ENCODE results near the gene PLCZ1. TPM values are rescaled to one million over a fixed set of nuclear protein-coding genes. Genes with fewer than 3 reads are reported as not detected.

The PLCZ1 gene
- total and polyA plus RNA-seq, 2 experiments from 2014 or later = not detected

DNA sequence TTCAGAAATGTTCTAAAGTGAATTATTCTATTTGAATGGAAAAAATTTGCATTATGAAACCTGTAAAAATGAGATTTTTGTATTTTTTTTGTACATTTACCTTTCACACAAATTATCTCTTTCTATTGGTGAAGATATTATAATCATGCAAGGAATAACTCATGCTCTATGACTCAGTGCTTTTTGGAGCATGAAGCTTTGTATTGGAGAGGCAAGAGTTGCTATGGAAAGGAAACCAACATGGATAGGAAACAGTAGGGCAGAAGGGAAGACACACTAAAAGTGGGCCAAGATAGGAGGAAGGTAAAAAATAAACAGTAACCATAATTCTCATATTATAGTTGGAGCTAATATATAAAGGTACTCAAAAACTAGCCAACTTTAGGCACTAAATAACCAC, 79.0 kb downstream of the PLCZ1 start (continued):
- TF ChIP-seq, protein P1, sequence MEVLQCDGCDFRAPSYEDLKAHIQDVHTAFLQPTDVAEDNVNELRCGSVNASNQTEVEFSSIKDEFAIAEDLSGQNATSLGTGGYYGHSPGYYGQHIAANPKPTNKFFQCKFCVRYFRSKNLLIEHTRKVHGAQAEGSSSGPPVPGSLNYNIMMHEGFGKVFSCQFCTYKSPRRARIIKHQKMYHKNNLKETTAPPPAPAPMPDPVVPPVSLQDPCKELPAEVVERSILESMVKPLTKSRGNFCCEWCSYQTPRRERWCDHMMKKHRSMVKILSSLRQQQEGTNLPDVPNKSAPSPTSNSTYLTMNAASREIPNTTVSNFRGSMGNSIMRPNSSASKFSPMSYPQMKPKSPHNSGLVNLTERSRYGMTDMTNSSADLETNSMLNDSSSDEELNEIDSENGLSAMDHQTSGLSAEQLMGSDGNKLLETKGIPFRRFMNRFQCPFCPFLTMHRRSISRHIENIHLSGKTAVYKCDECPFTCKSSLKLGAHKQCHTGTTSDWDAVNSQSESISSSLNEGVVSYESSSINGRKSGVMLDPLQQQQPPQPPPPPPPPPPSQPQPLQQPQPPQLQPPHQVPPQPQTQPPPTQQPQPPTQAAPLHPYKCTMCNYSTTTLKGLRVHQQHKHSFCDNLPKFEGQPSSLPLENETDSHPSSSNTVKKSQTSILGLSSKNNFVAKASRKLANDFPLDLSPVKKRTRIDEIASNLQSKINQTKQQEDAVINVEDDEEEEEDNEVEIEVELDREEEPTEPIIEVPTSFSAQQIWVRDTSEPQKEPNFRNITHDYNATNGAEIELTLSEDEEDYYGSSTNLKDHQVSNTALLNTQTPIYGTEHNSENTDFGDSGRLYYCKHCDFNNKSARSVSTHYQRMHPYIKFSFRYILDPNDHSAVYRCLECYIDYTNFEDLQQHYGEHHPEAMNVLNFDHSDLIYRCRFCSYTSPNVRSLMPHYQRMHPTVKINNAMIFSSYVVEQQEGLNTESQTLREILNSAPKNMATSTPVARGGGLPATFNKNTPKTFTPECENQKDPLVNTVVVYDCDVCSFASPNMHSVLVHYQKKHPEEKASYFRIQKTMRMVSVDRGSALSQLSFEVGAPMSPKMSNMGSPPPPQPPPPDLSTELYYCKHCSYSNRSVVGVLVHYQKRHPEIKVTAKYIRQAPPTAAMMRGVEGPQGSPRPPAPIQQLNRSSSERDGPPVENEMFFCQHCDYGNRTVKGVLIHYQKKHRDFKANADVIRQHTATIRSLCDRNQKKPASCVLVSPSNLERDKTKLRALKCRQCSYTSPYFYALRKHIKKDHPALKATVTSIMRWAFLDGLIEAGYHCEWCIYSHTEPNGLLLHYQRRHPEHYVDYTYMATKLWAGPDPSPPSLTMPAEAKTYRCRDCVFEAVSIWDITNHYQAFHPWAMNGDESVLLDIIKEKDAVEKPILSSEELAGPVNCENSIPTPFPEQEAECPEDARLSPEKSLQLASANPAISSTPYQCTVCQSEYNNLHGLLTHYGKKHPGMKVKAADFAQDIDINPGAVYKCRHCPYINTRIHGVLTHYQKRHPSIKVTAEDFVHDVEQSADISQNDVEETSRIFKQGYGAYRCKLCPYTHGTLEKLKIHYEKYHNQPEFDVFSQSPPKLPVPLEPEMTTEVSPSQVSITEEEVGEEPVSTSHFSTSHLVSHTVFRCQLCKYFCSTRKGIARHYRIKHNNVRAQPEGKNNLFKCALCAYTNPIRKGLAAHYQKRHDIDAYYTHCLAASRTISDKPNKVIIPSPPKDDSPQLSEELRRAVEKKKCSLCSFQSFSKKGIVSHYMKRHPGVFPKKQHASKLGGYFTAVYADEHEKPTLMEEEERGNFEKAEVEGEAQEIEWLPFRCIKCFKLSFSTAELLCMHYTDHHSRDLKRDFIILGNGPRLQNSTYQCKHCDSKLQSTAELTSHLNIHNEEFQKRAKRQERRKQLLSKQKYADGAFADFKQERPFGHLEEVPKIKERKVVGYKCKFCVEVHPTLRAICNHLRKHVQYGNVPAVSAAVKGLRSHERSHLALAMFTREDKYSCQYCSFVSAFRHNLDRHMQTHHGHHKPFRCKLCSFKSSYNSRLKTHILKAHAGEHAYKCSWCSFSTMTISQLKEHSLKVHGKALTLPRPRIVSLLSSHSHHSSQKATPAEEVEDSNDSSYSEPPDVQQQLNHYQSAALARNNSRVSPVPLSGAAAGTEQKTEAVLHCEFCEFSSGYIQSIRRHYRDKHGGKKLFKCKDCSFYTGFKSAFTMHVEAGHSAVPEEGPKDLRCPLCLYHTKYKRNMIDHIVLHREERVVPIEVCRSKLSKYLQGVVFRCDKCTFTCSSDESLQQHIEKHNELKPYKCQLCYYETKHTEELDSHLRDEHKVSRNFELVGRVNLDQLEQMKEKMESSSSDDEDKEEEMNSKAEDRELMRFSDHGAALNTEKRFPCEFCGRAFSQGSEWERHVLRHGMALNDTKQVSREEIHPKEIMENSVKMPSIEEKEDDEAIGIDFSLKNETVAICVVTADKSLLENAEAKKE (CRISPR knock-in tag; IDR thresholded peaks at IDR 0.05) = no peak

DNA sequence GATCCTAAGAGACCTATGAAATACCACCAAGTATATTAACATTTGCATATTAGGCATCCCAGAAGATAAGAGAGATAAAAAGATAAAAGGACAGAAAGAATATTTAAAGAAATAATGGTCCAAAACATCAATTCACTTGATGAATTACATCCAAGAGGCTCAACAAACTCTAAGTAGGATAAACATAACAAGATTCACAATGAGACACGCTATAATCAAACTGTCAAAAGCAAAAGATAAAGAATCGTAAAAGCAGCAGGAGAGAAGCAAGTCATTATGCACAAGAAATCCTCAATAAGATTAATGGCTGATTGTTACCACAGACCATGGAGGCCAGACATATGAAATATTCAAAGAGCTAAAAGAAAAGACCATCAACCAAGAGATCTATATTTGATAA, 79.6 kb downstream of the PLCZ1 start:
- Mint-ChIP-seq H3K4me3 (no peak overlapping the region), H3K27me3 (ENCODE audit: insufficient read depth, low read depth, poor library complexity) (no peaks in the 10 kb centered on the region), H3K27ac (no peak overlapping the region), H3K4me1 (peaks cover 4% of the 10 kb centered on the region; the same call in 1 of the 3 replicates), H3K36me3 (ENCODE audit: low read depth) (no peaks in the 10 kb centered on the region), H3K9me3 (no peaks in the 10 kb centered on the region)
- Histone ChIP-seq H3K4me3 (no peak overlapping the region), H3K27ac (ENCODE audit: low read depth) (no peak overlapping the region), H3K27me3 (ENCODE audit: insufficient read depth) (no peaks in the 10 kb centered on the region), H3K36me3 (ENCODE audit: insufficient read depth) (no peaks in the 10 kb centered on the region), H3K4me2 (no peak overlapping the region), H3K4me1 (ENCODE audit: insufficient read depth) (no peaks in the 10 kb centered on the region), H3K9me2 (ENCODE audit: insufficient read depth) (no peaks in the 10 kb centered on the region), H2AFZ (no peak overlapping the region), H3K79me2 (replicated peaks; ENCODE audit: insufficient read depth) (no peaks in the 10 kb centered on the region), H3F3A (replicated peaks; ENCODE audit: low read depth) (no peaks in the 10 kb centered on the region), H4K20me1 (replicated peaks; ENCODE audit: insufficient read depth) (no peaks in the 10 kb centered on the region)
- ATAC-seq = no peak
- no peak for DNase-seq (ENCODE audit: low spot score)
- TF ChIP-seq, protein P1 (CRISPR knock-in tag; IDR thresholded peaks at IDR 0.05) = no peak
- TF ChIP-seq EZH2 (IDR thresholded peaks at IDR 0.05; ENCODE audit: low read depth, unreplicated experiment) (no peak), ZNF331 (CRISPR knock-in tag; IDR thresholded peaks at IDR 0.05; ENCODE audit: low read depth) (no peak), ZNF114 (CRISPR knock-in tag; IDR thresholded peaks at IDR 0.05) (no peak), NANOG (IDR thresholded peaks at IDR 0.05; ENCODE audit: borderline replicate concordance) (no peak), POLR2AphosphoS5 (IDR thresholded peaks at IDR 0.05; ENCODE audit: low read depth) (no peak), JUNB (IDR thresholded peaks at IDR 0.05; ENCODE audit: unreplicated experiment) (no peak)
- TF ChIP-seq, protein P2, sequence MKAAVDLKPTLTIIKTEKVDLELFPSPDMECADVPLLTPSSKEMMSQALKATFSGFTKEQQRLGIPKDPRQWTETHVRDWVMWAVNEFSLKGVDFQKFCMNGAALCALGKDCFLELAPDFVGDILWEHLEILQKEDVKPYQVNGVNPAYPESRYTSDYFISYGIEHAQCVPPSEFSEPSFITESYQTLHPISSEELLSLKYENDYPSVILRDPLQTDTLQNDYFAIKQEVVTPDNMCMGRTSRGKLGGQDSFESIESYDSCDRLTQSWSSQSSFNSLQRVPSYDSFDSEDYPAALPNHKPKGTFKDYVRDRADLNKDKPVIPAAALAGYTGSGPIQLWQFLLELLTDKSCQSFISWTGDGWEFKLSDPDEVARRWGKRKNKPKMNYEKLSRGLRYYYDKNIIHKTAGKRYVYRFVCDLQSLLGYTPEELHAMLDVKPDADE (IDR thresholded peaks at IDR 0.05) = no peak

Measured in GM23338 (cell line).